ENCODE data around the gene NEURL1.

DNA sequence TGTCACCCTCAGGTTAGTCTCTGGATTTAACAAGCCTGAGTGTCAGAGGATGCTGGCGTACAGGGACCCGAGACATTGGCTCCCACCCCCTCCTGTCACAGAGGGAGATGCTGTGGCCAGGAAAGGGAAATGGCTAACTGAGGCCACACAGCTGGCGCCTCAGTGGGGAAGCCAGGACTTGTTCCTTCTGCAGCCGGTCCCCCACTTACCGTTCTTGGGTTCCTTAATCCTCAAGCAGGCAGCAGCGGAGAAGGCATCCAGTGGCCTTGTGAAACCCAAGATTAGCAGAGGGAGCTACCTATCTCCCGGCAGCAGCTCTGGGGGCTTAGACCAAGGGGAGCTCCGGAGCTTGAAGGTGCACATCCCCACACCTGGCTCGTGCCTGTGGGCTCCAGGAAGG, 65.4 kb downstream of the NEURL1 start:
- TF ChIP-seq, protein P1, sequence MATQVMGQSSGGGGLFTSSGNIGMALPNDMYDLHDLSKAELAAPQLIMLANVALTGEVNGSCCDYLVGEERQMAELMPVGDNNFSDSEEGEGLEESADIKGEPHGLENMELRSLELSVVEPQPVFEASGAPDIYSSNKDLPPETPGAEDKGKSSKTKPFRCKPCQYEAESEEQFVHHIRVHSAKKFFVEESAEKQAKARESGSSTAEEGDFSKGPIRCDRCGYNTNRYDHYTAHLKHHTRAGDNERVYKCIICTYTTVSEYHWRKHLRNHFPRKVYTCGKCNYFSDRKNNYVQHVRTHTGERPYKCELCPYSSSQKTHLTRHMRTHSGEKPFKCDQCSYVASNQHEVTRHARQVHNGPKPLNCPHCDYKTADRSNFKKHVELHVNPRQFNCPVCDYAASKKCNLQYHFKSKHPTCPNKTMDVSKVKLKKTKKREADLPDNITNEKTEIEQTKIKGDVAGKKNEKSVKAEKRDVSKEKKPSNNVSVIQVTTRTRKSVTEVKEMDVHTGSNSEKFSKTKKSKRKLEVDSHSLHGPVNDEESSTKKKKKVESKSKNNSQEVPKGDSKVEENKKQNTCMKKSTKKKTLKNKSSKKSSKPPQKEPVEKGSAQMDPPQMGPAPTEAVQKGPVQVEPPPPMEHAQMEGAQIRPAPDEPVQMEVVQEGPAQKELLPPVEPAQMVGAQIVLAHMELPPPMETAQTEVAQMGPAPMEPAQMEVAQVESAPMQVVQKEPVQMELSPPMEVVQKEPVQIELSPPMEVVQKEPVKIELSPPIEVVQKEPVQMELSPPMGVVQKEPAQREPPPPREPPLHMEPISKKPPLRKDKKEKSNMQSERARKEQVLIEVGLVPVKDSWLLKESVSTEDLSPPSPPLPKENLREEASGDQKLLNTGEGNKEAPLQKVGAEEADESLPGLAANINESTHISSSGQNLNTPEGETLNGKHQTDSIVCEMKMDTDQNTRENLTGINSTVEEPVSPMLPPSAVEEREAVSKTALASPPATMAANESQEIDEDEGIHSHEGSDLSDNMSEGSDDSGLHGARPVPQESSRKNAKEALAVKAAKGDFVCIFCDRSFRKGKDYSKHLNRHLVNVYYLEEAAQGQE (IDR thresholded peaks at IDR 0.05; ENCODE audit: insufficient read depth in 1 of 2, low read depth in 2 of 2, low read length in 2 of 2) = no peak
- no peak for TF ChIP-seq POLR2AphosphoS5 (IDR thresholded peaks at IDR 0.05; ENCODE audit: low read depth, low read length)
- TF ChIP-seq TAF1 (IDR thresholded peaks at IDR 0.05; ENCODE audit: borderline replicate concordance, insufficient read depth, low read length) = no peak
